ENCODE measurements around the gene POLR3C.

DNA sequence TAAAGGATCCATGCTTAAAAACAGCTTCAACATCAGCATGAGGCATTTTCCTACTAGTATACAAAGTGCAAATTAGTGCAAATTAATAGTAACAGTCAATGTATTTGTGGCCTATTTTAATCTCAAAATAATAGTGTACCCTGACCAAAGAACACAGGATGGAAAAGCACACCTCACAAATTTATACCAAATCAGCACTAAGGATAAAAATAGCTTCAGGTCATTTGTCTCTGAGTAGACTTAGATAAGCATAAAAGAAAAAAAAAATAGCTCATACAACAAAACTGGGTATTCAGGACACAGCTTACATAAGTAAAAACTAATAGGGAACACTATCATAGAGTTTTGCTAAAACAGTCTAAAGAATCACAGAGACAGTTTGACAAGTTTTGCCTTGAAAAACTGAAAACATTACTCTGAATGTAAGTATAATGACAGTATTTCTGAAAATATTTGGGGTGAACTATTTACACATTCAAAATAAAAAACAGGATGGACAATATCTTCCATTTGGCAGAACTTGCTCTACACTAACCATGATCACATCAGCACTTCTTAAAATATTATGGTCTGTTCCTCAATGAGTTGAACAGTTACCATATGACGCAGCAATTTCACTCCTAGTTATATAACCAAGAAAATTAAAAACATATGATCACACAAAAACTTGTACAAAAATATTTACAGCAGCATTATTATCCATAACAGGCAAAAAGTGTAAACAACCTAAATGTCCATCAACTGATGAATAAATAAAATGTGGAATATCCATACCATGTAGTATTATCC lies 46.4 kb upstream of the POLR3C start:
- TF ChIP-seq EZH2 (IDR thresholded peaks at IDR 0.05; ENCODE audit: borderline replicate concordance, low read length) = no peak
- TF ChIP-seq, protein P1, sequence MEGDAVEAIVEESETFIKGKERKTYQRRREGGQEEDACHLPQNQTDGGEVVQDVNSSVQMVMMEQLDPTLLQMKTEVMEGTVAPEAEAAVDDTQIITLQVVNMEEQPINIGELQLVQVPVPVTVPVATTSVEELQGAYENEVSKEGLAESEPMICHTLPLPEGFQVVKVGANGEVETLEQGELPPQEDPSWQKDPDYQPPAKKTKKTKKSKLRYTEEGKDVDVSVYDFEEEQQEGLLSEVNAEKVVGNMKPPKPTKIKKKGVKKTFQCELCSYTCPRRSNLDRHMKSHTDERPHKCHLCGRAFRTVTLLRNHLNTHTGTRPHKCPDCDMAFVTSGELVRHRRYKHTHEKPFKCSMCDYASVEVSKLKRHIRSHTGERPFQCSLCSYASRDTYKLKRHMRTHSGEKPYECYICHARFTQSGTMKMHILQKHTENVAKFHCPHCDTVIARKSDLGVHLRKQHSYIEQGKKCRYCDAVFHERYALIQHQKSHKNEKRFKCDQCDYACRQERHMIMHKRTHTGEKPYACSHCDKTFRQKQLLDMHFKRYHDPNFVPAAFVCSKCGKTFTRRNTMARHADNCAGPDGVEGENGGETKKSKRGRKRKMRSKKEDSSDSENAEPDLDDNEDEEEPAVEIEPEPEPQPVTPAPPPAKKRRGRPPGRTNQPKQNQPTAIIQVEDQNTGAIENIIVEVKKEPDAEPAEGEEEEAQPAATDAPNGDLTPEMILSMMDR (IDR thresholded peaks at IDR 0.05; ENCODE audit: low read length) = no peak
